ENCODE results near the gene NFYA.

NFYA gene

DNA sequence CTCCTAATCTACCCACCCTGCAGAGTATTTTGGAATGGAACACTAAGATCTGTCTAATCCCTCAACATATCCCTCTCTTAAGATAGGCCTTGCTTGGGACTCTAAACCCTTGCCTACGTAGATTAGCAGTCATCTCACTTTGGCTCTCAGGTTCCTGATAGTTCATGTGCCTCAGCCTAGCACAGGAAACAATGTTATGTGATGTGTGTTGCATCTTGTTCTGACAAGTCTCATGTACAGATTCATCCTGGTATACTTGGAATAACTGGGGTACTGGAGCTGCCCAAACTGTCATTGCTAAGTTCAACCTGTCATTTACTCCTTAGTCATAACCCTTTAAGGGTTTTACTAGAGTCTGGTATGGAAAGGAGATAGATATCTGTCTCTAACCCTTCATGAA lies 47.3 kb downstream of the NFYA start:
- DNase-seq (ENCODE audit: low read depth), result no peak

DNA sequence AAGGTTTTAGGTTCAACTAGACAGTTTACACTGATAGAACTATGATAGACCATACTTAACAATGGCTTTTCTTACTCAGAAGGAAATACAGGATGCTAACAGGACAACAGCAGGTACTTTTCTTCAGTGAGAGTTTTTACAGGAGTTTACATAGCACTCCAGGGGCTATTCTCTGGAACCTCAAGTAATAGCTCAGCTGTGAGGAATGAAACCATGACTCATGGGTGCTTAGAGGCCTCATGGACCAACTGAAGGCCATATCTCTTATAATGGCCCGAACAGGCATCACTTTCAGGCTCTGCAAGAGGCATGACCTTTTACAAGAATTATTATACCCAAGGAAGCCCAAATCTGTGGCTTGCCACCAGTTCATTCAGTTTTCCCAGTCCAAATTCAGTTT lies 49.6 kb downstream of the NFYA start:
- DNase-seq (ENCODE audit: low read depth), result no peak

DNA sequence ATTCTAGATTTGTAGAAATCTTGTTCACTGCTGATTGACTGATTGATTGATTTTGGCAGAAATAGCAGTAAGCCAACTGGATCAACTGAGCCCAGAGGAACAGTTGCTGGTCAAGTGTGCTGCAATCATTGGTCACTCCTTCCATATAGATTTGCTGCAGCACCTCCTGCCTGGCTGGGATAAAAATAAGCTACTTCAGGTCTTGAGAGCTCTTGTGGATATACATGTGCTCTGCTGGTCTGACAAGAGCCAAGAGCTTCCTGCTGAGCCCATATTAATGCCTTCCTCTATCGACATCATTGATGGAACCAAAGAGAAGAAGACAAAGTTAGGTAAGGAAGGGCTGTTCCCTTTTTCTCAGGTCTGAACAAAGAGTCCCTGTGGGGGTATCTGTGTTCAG lies 50.1 kb downstream of the NFYA start:
- DNase-seq (ENCODE audit: low read depth), result no peak

DNA sequence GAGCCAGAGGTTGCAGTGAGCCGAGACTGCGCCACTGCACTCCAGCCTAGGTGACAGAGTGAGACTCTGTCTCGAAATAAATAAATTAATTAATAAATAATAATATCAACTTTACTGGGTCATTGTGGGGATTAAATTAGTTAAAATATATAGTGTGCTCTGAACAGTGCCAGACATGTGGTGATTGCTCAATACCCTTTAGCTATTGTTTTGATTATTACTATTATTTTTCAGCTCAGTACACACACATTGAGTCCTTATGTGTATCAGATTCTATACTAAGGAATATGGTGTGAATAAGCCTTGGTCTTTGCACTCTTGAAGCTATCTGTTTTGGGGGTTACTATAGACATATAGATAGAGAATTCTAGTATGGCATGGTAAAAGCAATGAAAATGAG lies 52.5 kb downstream of the NFYA start:
- no peak for DNase-seq (ENCODE audit: low read depth)

DNA sequence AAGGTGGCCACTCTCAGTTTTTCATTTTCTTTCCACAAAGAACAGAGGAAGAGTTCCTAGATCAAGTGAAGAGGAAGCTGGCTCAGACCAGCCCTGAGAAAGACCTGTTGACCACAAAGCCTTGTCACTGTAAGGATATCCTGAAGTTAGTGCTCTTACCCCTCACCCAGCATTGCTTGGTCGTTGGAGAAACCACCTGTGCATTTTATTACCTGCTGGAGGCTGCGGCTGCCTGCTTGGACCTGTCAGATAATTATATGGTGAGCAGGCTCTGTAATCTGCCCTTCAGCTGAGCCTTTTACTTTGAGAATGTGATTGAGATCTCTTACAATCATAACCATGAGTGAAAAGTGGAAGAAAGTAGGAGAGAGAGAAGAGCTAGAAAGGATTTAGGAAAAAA lies 59.5 kb downstream of the NFYA start:
- no peak for DNase-seq (ENCODE audit: low read depth)

DNA sequence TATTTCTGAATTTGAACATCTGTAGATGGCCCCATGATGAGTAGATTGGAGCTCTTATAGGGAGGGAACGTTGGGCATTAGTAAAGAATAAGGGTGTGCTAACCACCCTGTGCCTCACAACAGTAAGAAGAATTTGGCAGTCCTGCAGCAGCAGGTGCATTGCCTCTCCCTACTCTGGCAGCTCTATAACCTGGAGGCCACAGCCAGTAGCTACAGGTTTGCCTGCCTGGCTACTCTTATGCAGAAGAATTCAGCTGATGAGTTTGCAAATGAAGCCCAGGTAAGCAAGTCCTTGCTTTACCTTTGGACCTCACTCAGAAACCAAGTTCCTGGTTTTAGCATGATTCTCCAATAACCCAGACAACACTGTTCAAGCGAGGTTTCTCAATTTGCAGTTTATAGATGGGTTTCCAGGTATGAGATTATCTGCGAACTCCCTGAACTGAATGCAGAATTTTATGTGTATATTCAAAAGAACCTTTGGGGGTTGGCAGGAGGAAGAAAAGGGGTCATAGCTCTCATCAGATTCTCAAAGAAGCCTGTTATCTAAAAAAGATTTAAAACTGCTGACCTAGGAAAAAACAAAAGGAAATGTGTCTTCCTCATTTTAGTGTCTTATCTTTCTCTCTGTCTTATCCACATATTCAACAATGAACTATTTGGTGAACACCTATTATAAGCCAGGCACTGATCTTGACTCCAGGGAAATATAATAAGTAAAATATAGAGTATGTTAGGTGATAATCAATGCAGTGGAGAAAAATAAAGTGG lies 62.5 kb downstream of the NFYA start:
- DNase-seq (ENCODE audit: low read depth), result no peak

DNA sequence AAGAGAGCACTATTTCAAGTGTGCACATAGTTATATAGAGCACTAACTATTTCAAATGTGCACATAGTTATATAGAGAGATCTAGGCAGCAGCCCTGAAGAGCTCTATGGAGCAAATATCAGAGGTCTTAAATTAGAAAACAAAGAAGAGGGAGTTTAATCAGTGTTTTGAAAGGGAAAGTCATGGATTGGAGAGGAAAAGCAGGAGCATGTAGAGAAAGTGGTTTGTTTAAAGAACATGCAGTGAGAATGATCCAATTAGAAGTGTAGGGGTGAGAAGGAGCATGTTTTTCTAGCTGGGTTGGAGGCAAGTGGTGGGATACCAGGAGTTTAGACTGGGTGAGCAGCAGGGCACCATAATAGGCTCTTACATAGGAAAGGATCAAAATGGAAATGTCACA lies 64.1 kb downstream of the NFYA start:
- no peak for DNase-seq (ENCODE audit: low read depth)

DNA sequence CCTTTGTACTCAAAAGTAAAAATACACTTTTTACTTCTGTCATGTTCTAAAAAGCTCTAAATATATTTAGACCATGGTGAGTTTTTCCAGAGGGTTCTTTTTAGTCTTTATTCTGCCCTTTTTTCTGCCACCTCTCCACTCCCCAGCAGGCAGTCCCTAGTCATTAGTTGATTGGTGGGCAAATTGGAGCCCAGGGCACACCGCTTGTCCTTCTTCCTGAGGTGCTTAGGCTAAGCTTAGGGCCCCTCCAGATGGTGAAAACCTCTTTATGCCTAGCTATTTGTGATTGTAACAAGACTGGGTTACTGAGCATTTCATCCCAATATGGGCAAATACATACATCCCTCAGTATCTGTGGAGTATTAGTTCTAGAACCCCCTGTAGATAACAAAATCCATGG lies 75.1 kb downstream of the NFYA start:
- DNase-seq (ENCODE audit: low read depth), result no peak
